ENCODE results near the gene UGT2A1.
"Not testable (repeated sequence)": the region's sequence is repeated elsewhere in the genome, so short reads cannot be mapped to it uniquely, and the experiment has no call there.

The UGT2A1 gene

GRCh38 chr4:69653147-69653546 is at the start of gene UGT2A1:
TSS of gene UGT2A1 (minus strand) at chr4:69653247. CDS start at chr4:69647644, 5,603 bp downstream.
- no peak for DNase-seq (ENCODE audit: low read depth in 1 of 2, low spot score in 1 of 2)

GRCh38 chr4:69702201-69702600 is 49.2 kb upstream of the UGT2A1 start:
- DNase-seq (ENCODE audit: low read depth in 1 of 2, low spot score in 1 of 2), result no peak

- no peak for DNase-seq (ENCODE audit: low read depth in 1 of 2, low spot score in 1 of 2)
Measured at GRCh38 chr4:69701696-69702095, 48.6 kb upstream of the UGT2A1 start.

GRCh38 chr4:69697536-69698242 is 44.6 kb upstream of the UGT2A1 start:
- no peak for DNase-seq (ENCODE audit: low read depth in 1 of 2, low spot score in 1 of 2)

GRCh38 chr4:69689599-69689998 is 36.6 kb upstream of the UGT2A1 start:
- no peak for DNase-seq (ENCODE audit: low read depth in 1 of 2, low spot score in 1 of 2)

GRCh38 chr4:69684804-69685203 is 31.8 kb upstream of the UGT2A1 start:
- DNase-seq (ENCODE audit: low read depth in 1 of 2, low spot score in 1 of 2), result no peak

GRCh38 chr4:69668680-69669079 is 15.6 kb upstream of the UGT2A1 start:
- DNase-seq (ENCODE audit: low read depth in 1 of 2, low spot score in 1 of 2), result no peak

GRCh38 chr4:69664009-69664408 is 11.0 kb upstream of the UGT2A1 start:
- not testable (repeated sequence) for DNase-seq (ENCODE audit: low read depth in 1 of 2, low spot score in 1 of 2)

GRCh38 chr4:69661130-69661803 is 8.2 kb upstream of the UGT2A1 start:
- DNase-seq (ENCODE audit: low read depth in 1 of 2, low spot score in 1 of 2), result not testable (repeated sequence)

- no peak for DNase-seq (ENCODE audit: low read depth in 1 of 2, low spot score in 1 of 2)
Measured at GRCh38 chr4:69658133-69658532, 5.1 kb upstream of the UGT2A1 start.

GRCh38 chr4:69656653-69657158 is 3.7 kb upstream of the UGT2A1 start:
- DNase-seq (ENCODE audit: low read depth in 1 of 2, low spot score in 1 of 2), result no peak

- DNase-seq (ENCODE audit: low read depth in 1 of 2, low spot score in 1 of 2), result no peak
Measured at GRCh38 chr4:69650872-69651271, 2.2 kb downstream of the UGT2A1 start.

GRCh38 chr4:69649629-69650028 is 3.4 kb downstream of the UGT2A1 start:
- DNase-seq (ENCODE audit: low read depth in 1 of 2, low spot score in 1 of 2), result no peak

- no peak for DNase-seq (ENCODE audit: low read depth in 1 of 2, low spot score in 1 of 2)
Measured at GRCh38 chr4:69649207-69649606, 3.8 kb downstream of the UGT2A1 start.

- no peak for DNase-seq (ENCODE audit: low read depth in 1 of 2, low spot score in 1 of 2)
Measured at GRCh38 chr4:69642961-69643360, 10.1 kb downstream of the UGT2A1 start.

- no peak for DNase-seq (ENCODE audit: low read depth in 1 of 2, low spot score in 1 of 2)
Measured at GRCh38 chr4:69640289-69640688, 12.8 kb downstream of the UGT2A1 start.

- DNase-seq (ENCODE audit: low read depth in 1 of 2, low spot score in 1 of 2), result no peak
Measured at GRCh38 chr4:69639542-69639941, 13.5 kb downstream of the UGT2A1 start, which contains the start of gene UGT2A2. TSS of gene UGT2A2 (minus strand) at chr4:69639642. CDS start at chr4:69639640, 2 bp downstream.

GRCh38 chr4:69617083-69617694 is 35.9 kb downstream of the UGT2A1 start:
- DNase-seq (ENCODE audit: low read depth in 1 of 2, low spot score in 1 of 2), result no peak

GRCh38 chr4:69610484-69610883 is 42.6 kb downstream of the UGT2A1 start:
- no peak for DNase-seq (ENCODE audit: low read depth in 1 of 2, low spot score in 1 of 2)

GRCh38 chr4:69601065-69601464 is 52.0 kb downstream of the UGT2A1 start:
- DNase-seq (ENCODE audit: low read depth in 1 of 2, low spot score in 1 of 2), result no peak

GRCh38 chr4:69600013-69600412 is 53.0 kb downstream of the UGT2A1 start:
- DNase-seq (ENCODE audit: low read depth in 1 of 2, low spot score in 1 of 2), result no peak

- DNase-seq (ENCODE audit: low read depth in 1 of 2, low spot score in 1 of 2), result no peak
Measured at GRCh38 chr4:69594382-69594781, 58.7 kb downstream of the UGT2A1 start.

Measured in activated CD4-positive, alpha-beta T cell treated with anti-CD3 and anti-CD28 coated beads, Interleukin-2, amount 50 U/mL, for 24 hours (primary cell).